EL (cell line): ENCODE data around the gene ATIC.
"Not testable (repeated sequence)": the region's sequence is repeated elsewhere in the genome, so short reads cannot be mapped to it uniquely, and the experiment has no call there.

ENCODE experiments used
- DNase-seq: peaks from one replicate; pipeline ENCODE4 v3.0.0-alpha.2; 2016

ATIC gene

GRCh38 chr2:215316336-215316735, 4.5 kb downstream of the ATIC start:
- no peak for DNase-seq

GRCh38 chr2:215319500-215319899, 7.6 kb downstream of the ATIC start:
- DNase-seq = no peak

GRCh38 chr2:215320102-215320501, 8.2 kb downstream of the ATIC start:
- DNase-seq = no peak

- no peak for DNase-seq
These were observed 8.8 kb downstream of the ATIC start for GRCh38 chr2:215320679-215321078.

GRCh38 chr2:215324811-215325210, 13.0 kb downstream of the ATIC start:
- no peak for DNase-seq

- DNase-seq = no peak
These were observed 16.2 kb downstream of the ATIC start for GRCh38 chr2:215328066-215328465.

GRCh38 chr2:215332872-215333595, 21.2 kb downstream of the ATIC start:
- DNase-seq = no peak

- DNase-seq = no peak
These were observed 27.2 kb downstream of the ATIC start for GRCh38 chr2:215338883-215339679.

GRCh38 chr2:215347878-215348277, 36.0 kb downstream of the ATIC start:
- no peak for DNase-seq

- DNase-seq = no peak
These were observed 40.7 kb downstream of the ATIC start for GRCh38 chr2:215352602-215353001.

GRCh38 chr2:215354771-215355695, 43.2 kb downstream of the ATIC start:
- no peak for DNase-seq

GRCh38 chr2:215355801-215356200, 43.9 kb downstream of the ATIC start:
- DNase-seq = no peak

- no peak for DNase-seq
These were observed 44.6 kb downstream of the ATIC start for GRCh38 chr2:215356334-215356947.

- peak; percentile 20 for DNase-seq
These were observed 45.1 kb downstream of the ATIC start for GRCh38 chr2:215356948-215357461.

GRCh38 chr2:215357660-215358059, 45.8 kb downstream of the ATIC start:
- no peak for DNase-seq

- DNase-seq = no peak
These were observed 46.5 kb downstream of the ATIC start for GRCh38 chr2:215358312-215358845.

GRCh38 chr2:215358891-215359575, 47.2 kb downstream of the ATIC start:
- DNase-seq = no peak

GRCh38 chr2:215359576-215359922, 47.7 kb downstream of the ATIC start:
- no peak for DNase-seq

- not testable (repeated sequence) for DNase-seq
These were observed 48.2 kb downstream of the ATIC start for GRCh38 chr2:215360059-215360458.

- no peak for DNase-seq
These were observed 48.7 kb downstream of the ATIC start for GRCh38 chr2:215360596-215360995.

- DNase-seq = no peak
These were observed 49.5 kb downstream of the ATIC start for GRCh38 chr2:215361211-215361875.
